ENCODE results near the gene GHRL. TPM values are rescaled to one million over a fixed set of nuclear protein-coding genes. Genes with fewer than 3 reads are reported as not detected.

The GHRL gene
- total RNA-seq, 1 donor from 2014 or later: 0.59 TPM

GRCh38 chr3:10338591-10339353 is 46.0 kb upstream of the GHRL start:
- H3K36me3 Mint-ChIP-seq (ENCODE audit: unreplicated experiment): no peaks in the 10 kb centered on the region
- TF ChIP-seq, protein P1, sequence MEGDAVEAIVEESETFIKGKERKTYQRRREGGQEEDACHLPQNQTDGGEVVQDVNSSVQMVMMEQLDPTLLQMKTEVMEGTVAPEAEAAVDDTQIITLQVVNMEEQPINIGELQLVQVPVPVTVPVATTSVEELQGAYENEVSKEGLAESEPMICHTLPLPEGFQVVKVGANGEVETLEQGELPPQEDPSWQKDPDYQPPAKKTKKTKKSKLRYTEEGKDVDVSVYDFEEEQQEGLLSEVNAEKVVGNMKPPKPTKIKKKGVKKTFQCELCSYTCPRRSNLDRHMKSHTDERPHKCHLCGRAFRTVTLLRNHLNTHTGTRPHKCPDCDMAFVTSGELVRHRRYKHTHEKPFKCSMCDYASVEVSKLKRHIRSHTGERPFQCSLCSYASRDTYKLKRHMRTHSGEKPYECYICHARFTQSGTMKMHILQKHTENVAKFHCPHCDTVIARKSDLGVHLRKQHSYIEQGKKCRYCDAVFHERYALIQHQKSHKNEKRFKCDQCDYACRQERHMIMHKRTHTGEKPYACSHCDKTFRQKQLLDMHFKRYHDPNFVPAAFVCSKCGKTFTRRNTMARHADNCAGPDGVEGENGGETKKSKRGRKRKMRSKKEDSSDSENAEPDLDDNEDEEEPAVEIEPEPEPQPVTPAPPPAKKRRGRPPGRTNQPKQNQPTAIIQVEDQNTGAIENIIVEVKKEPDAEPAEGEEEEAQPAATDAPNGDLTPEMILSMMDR (IDR thresholded peaks at IDR 0.05): no peak
- no peak for DNase-seq (ENCODE audit: extremely low spot score, unreplicated experiment)
- H3K4me3 Mint-ChIP-seq (ENCODE audit: unreplicated experiment): no peak overlapping the region
- H3K27me3 Mint-ChIP-seq (ENCODE audit: unreplicated experiment): peaks cover 10% of the 10 kb centered on the region
- H3K27ac Mint-ChIP-seq (ENCODE audit: unreplicated experiment): no peak overlapping the region
- no peaks in the 10 kb centered on the region for H3K9me3 Mint-ChIP-seq (ENCODE audit: unreplicated experiment)
- peaks cover 4% of the 10 kb centered on the region for H3K4me1 Mint-ChIP-seq (ENCODE audit: unreplicated experiment)

GRCh38 chr3:10338164-10338470 is 45.4 kb upstream of the GHRL start:
- peaks cover 16% of the 10 kb centered on the region for H3K27me3 Mint-ChIP-seq (ENCODE audit: unreplicated experiment)
- no peak for DNase-seq (ENCODE audit: extremely low spot score, unreplicated experiment)
- no peak overlapping the region for H3K4me3 Mint-ChIP-seq (ENCODE audit: unreplicated experiment)
- H3K9me3 Mint-ChIP-seq (ENCODE audit: unreplicated experiment): no peaks in the 10 kb centered on the region
- TF ChIP-seq, protein P1 (IDR thresholded peaks at IDR 0.05): no peak
- no peak overlapping the region for H3K27ac Mint-ChIP-seq (ENCODE audit: unreplicated experiment)
- H3K36me3 Mint-ChIP-seq (ENCODE audit: unreplicated experiment): no peaks in the 10 kb centered on the region
- peaks cover 4% of the 10 kb centered on the region for H3K4me1 Mint-ChIP-seq (ENCODE audit: unreplicated experiment)

GRCh38 chr3:10337323-10338163 is 44.8 kb upstream of the GHRL start:
- Mint-ChIP-seq H3K9me3 (ENCODE audit: unreplicated experiment) (no peaks in the 10 kb centered on the region), H3K4me3 (ENCODE audit: unreplicated experiment) (no peak overlapping the region), H3K4me1 (ENCODE audit: unreplicated experiment) (peaks cover 4% of the 10 kb centered on the region), H3K36me3 (ENCODE audit: unreplicated experiment) (no peaks in the 10 kb centered on the region), H3K27ac (ENCODE audit: unreplicated experiment) (no peak overlapping the region), H3K27me3 (ENCODE audit: unreplicated experiment) (peaks cover 16% of the 10 kb centered on the region)
- TF ChIP-seq, protein P1 (IDR thresholded peaks at IDR 0.05): no peak
- DNase-seq (ENCODE audit: extremely low spot score, unreplicated experiment): no peak

DNA sequence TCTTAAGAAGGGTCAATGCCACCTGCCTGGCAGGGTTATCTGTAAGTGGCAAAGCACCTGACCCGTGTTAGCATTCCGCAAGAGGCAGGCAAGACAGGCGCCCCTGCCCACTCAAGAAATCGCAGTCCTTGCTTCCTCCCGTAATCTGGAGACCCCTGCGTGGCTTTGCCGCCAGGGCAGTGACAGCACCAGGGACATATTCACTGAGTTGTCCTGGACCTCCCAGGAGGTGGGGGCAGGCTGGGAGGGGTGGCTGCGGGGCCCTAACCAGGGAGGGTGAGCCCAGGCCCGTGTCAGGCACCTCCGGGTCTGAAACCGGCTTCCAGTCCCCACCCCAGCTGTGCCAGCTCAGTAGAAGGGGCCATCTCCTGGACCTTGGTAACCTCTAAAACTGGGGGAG is 44.0 kb upstream of the GHRL start:
- H3K27ac Mint-ChIP-seq (ENCODE audit: unreplicated experiment): no peak overlapping the region
- no peaks in the 10 kb centered on the region for H3K36me3 Mint-ChIP-seq (ENCODE audit: unreplicated experiment)
- TF ChIP-seq, protein P1 (IDR thresholded peaks at IDR 0.05): no peak
- no peak for DNase-seq (ENCODE audit: extremely low spot score, unreplicated experiment)
- no peaks in the 10 kb centered on the region for H3K9me3 Mint-ChIP-seq (ENCODE audit: unreplicated experiment)
- peaks cover 4% of the 10 kb centered on the region for H3K4me1 Mint-ChIP-seq (ENCODE audit: unreplicated experiment)
- H3K27me3 Mint-ChIP-seq (ENCODE audit: unreplicated experiment): peaks cover 23% of the 10 kb centered on the region
- H3K4me3 Mint-ChIP-seq (ENCODE audit: unreplicated experiment): no peak overlapping the region
